Transverse colon (tissue), 4 donors: ENCODE results near the gene PES1. TPM values are rescaled to one million over a fixed set of nuclear protein-coding genes. Genes with fewer than 3 reads are reported as not detected.

Source experiments
- DNase-seq: peaks from one replicate; pipeline ENCODE4 v3.0.0-alpha.2; 2019
- H3K27ac ChIP-seq, 4 donors: fragments of 200-600 bp; sonication (generic); 2 replicates each; pipeline ENCODE4 v1.5.1; 2016 to 2018; ENCODE audit warnings: inconsistent platforms in 4 of 4
- H3K27me3 ChIP-seq: fragments of 200-600 bp; sonication (generic); 2 replicates; pipeline ENCODE4 v1.5.1; 2017; ENCODE audit warnings: inconsistent platforms
- H3K36me3 ChIP-seq, 4 donors: fragments of 200-600 bp; sonication (generic); 2 replicates each; pipeline ENCODE4 v1.5.1; 2017 to 2019; ENCODE audit warnings: inconsistent platforms in 4 of 4
- H3K4me1 ChIP-seq, 4 donors: fragments of 200-600 bp; sonication (generic); 2 replicates each; pipeline ENCODE4 v1.5.1; 2017 to 2020; ENCODE audit warnings: inconsistent platforms in 4 of 4
- H3K4me3 ChIP-seq, 4 donors: fragments of 200-600 bp; sonication (generic); 1 replicate in 1 of 4; 2 replicates in 3 of 4; pipeline versions ENCODE4 v1.5.1 to v1.6.1; 2017 to 2019; ENCODE audit warnings: inconsistent platforms in 4 of 4
- H3K9me3 ChIP-seq, 2 donors: fragments of 200-600 bp; sonication (generic); 2 replicates each; pipeline ENCODE4 v1.5.1; 2017 to 2019; ENCODE audit warnings: inconsistent platforms in 2 of 2
- EP300 ChIP-seq: sonication (generic); formaldehyde crosslinking; IDR thresholded peaks from one replicate; pipeline ENCODE4 v1.6.1; 2017; ENCODE audit warnings: antibody characterized with exemption, low read depth
- POLR2A ChIP-seq: fragments of 450-650 bp; IDR thresholded peaks from one replicate; pipeline ENCODE4 v1.6.1; 2016; ENCODE audit warnings: antibody characterized with exemption, mild to moderate bottlenecking, moderate library complexity
- POLR2AphosphoS5 ChIP-seq, 3 donors: sonication (generic); formaldehyde crosslinking; IDR thresholded peaks; one replicate each; pipeline ENCODE4 v1.6.1; 2016; ENCODE audit warnings: antibody characterized with exemption in 3 of 3
- whole genome bisulfite sequencing, 2 donors: methylation state at CpG; one replicate each; pipeline ENCODE4 v1.1.5; 2018; ENCODE audit warnings: low coverage in 1 of 2; 5-methylcytosine and 5-hydroxymethylcytosine counted together
- in situ Hi-C, 4 donors: fragments of 200-750 bp; cut with MboI; loops; one replicate each; pipeline versions ENCODE4 v1.15.0 to v1.15.1; 2017; ENCODE audit warnings: low sequenced_read_pairs in 3 of 4, low pct_ligation_motif_present in 1 of 4, low pct_unique_long_range_greater_than_20kb in 1 of 4
- intact Hi-C: fragments of 100-400 bp; cut with DNase I; formaldehyde crosslinking; loops from one replicate; pipeline ENCODE4 v1.15.1; 2023; ENCODE audit warnings: low total_unique reads
- total RNA-seq, 4 donors: library from RNA; depleted of rRNA; stranded (reverse); fragments of >200 nt; gene quantifications; one replicate each; pipeline ENCODE4 v1.1.0, GENCODE V29; 2016
- TF ChIP-seq, protein P1 (sequence below), 5 experiments: fragments of 200-600 bp in 3 of 5; fragments of 450-650 bp in 2 of 5; sonication (generic) in 3 of 5; IDR thresholded peaks; 1 replicate in 2 of 5; 2 replicates in 3 of 5; pipeline ENCODE4 v1.5.1; 2016 to 2017; ENCODE audit warnings: antibody characterized with exemption in 5 of 5, inconsistent platforms in 3 of 5, mild to moderate bottlenecking in 2 of 5, moderate library complexity in 1 of 5

Gene PES1
- total RNA-seq, 4 donors from 2014 or later = 13.5 to 39.5 (median 30.6) TPM

DNA sequence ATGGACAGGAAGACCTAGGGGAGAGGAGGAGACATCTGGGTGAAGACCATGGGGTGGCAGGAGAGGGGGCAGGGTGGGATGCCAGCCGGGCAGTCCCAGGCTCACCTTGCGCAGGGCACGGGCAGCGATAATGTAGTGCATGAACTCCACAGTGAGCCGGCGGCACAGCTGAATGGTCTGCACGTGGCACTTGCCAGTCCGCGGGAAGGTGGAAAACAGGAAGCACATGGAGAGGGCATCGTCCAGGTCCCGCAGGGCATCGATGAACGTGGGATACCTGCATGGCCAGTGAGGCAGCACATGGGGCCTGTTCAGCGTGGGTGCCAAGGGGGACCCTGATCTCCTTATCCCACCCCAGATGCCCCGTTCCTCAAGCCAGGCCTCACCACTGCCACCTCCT, 7.3 kb downstream of the PES1 start:
- intact Hi-C loops = no loop called here
- DNase-seq = no peak
- no peaks in the 10 kb centered on the region for H3K9me3 ChIP-seq
- WGBS, 2 donors = 90 to 91% methylated on average over 4 to 15 of the region's 15 CpGs
- no peaks in the 10 kb centered on the region for H3K4me1 ChIP-seq
- H3K4me3 ChIP-seq = no peak overlapping the region
- TF ChIP-seq EP300 (no peak), POLR2AphosphoS5 (IDR thresholded peaks at IDR 0.05) (no peak), POLR2A (no peak)
- TF ChIP-seq, protein P1, sequence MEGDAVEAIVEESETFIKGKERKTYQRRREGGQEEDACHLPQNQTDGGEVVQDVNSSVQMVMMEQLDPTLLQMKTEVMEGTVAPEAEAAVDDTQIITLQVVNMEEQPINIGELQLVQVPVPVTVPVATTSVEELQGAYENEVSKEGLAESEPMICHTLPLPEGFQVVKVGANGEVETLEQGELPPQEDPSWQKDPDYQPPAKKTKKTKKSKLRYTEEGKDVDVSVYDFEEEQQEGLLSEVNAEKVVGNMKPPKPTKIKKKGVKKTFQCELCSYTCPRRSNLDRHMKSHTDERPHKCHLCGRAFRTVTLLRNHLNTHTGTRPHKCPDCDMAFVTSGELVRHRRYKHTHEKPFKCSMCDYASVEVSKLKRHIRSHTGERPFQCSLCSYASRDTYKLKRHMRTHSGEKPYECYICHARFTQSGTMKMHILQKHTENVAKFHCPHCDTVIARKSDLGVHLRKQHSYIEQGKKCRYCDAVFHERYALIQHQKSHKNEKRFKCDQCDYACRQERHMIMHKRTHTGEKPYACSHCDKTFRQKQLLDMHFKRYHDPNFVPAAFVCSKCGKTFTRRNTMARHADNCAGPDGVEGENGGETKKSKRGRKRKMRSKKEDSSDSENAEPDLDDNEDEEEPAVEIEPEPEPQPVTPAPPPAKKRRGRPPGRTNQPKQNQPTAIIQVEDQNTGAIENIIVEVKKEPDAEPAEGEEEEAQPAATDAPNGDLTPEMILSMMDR (IDR thresholded peaks at IDR 0.05) = no peak
- H3K27ac ChIP-seq = no peak overlapping the region
- H3K36me3 ChIP-seq = peaks cover 0 to 88% (median 42%) of the 10 kb centered on the region in 4 donors
- no peaks in the 10 kb centered on the region for H3K27me3 ChIP-seq
- in situ Hi-C loops = no loop called here

DNA sequence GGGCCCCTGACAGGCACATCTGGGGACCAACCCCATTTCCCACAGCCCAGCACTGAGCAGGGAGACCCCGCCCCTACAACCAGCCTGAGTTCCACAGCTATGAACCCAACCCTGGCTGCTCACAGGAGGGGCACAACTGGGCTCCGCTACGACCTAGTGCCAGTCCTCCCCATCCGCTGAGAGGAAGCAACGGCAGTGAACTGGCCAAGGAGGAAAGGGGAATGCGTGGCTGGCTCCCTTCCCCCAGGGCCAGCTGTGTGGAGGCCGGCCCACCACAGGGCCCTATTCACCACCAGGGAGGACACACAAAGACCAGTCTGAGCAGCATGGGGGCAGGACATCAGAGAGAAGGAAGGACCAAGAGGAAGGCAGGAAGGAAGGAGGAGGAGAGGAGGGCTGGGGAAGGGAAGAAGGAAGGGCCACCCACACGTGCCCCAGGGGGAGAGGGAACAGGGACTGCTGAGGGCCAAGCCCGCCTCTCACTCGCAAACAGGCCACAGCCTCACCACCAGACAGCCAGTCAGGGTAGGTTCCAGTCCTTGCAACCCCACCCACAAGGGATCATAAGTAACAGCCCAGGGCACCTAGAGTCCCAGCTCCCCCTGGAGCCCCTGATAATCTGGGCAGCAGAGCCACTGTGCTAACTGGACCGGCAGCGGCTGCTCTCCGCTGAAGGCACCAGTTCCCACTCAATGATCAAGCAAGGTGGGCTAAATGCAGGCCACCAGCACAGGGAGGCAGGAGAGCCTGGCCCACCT, 8.7 kb downstream of the PES1 start:
- no peak overlapping the region for H3K4me3 ChIP-seq
- WGBS, 2 donors = 85% methylated on average over 12 of the region's 13 CpGs; no CpG with 5 or more reads in 1 of the 2 donors
- no peak for DNase-seq

DNA sequence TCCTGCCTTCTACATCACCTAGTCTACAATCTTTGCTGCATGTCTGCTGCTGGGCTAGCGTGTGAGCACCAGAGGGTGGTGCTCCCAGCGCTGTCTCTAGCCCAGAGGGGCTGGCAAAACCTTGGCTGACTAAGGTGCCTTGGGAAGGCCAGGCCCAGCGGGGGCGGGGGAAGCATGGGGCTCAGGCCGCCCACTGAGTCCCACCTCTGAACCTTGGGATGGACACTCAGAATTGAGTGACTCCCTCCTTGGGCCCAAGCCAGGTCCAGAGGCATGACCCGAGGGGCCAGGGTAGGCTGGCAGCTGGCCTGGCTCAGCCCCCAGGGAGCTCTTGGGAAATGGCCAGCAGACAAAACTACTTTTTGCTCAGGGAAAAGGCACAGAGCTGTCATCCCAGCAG, 9.7 kb downstream of the PES1 start:
- Histone ChIP-seq H3K4me1 (no peaks in the 10 kb centered on the region), H3K9me3 (no peaks in the 10 kb centered on the region), H3K27me3 (no peaks in the 10 kb centered on the region), H3K4me3 (no peak overlapping the region), H3K27ac (no peak overlapping the region), H3K36me3 (peaks cover 0 to 90% (median 48%) of the 10 kb centered on the region in 4 donors)
- 96% methylated on average over 6 of the region's 6 CpGs; no CpG with 5 or more reads in 1 of the 2 donors for WGBS, 2 donors
- DNase-seq = no peak
- intact Hi-C loops = no loop called here
- TF ChIP-seq, protein P1 (IDR thresholded peaks at IDR 0.05) = no peak
- TF ChIP-seq EP300 = no peak
- no peak for TF ChIP-seq POLR2A
- no peak for TF ChIP-seq POLR2AphosphoS5 (IDR thresholded peaks at IDR 0.05)
- in situ Hi-C loops = no loop called here

More for the DNA sequence above, 8.7 kb downstream of the PES1 start:
- TF ChIP-seq, protein P1 (IDR thresholded peaks at IDR 0.05) = no peak
- no peak for TF ChIP-seq EP300
- TF ChIP-seq POLR2A = no peak
- TF ChIP-seq POLR2AphosphoS5 (IDR thresholded peaks at IDR 0.05) = no peak
- Histone ChIP-seq H3K4me1 (no peaks in the 10 kb centered on the region), H3K9me3 (no peaks in the 10 kb centered on the region), H3K27ac (no peak overlapping the region), H3K36me3 (peaks cover 0 to 93% (median 48%) of the 10 kb centered on the region in 4 donors), H3K27me3 (no peaks in the 10 kb centered on the region)
- intact Hi-C loops = no loop called here
- in situ Hi-C loops = no loop called here

DNA sequence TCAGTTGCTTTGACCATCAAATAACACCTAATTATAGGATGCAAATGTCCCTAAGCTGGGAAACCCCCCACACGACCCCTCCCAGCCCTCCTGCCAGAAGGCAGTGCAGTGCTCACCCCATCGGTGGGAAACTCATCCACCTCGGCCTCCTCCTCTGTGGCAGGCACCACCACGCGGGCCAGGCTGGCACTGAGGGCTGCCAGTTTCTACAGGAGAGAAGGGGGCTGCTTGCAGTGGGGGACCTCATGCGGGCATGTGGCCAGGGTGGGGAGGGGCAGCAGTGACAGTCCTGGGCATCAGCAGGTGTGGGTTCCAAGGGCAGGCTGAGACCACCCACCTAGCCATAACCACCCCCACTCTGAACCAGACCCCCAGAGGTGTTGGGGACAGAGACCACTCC, 10.8 kb downstream of the PES1 start:
- Histone ChIP-seq H3K36me3 (peaks cover 0 to 84% (median 44%) of the 10 kb centered on the region in 4 donors), H3K27ac (no peak overlapping the region), H3K9me3 (no peaks in the 10 kb centered on the region), H3K4me3 (no peak overlapping the region), H3K4me1 (peaks cover 0 to 9% (median 3%) of the 10 kb centered on the region in 4 donors), H3K27me3 (no peaks in the 10 kb centered on the region)
- no peak for DNase-seq
- in situ Hi-C loops (no loop called here), intact Hi-C loops (no loop called here)
- TF ChIP-seq, protein P1 (IDR thresholded peaks at IDR 0.05) = no peak
- TF ChIP-seq POLR2AphosphoS5 (IDR thresholded peaks at IDR 0.05) (no peak), EP300 (no peak), POLR2A (no peak)
- 87% methylated on average over 5 of the region's 6 CpGs; no CpG with 5 or more reads in 1 of the 2 donors for WGBS, 2 donors
